Dendritic cell treated with granulocyte-macrophage colony-stimulating factor and Interleukin-4, amounts not matched to agents 40 ng/mL and 50 ng/mL, for 4 days (primary cell): Measurements from ENCODE around the gene FASN.

Experiments used
- H3K27ac Mint-ChIP-seq: one replicate; pipeline ENCODE4 v1.8.0; 2022; ENCODE audit warnings: mild to moderate bottlenecking, mixed read lengths
- H3K27me3 Mint-ChIP-seq: one replicate; pipeline ENCODE4 v1.8.0; 2022; ENCODE audit warnings: mild to moderate bottlenecking, mixed read lengths
- H3K36me3 Mint-ChIP-seq: one replicate; pipeline ENCODE4 v1.8.0; 2022; ENCODE audit warnings: low read depth, mixed read lengths
- H3K4me1 Mint-ChIP-seq: one replicate; pipeline ENCODE4 v1.8.0; 2022; ENCODE audit warnings: low read depth, mixed read lengths
- H3K4me3 Mint-ChIP-seq: one replicate; pipeline ENCODE4 v1.8.0; 2022; ENCODE audit warnings: mild to moderate bottlenecking, moderate library complexity, mixed read lengths
- H3K9me3 Mint-ChIP-seq: one replicate; pipeline ENCODE4 v1.8.0; 2022; ENCODE audit warnings: mixed read lengths
- intact Hi-C: fragments of 100-400 bp; cut with micrococcal nuclease; formaldehyde crosslinking; loops from one replicate; pipeline ENCODE4 v1.15.0; 2022

Gene FASN

DNA sequence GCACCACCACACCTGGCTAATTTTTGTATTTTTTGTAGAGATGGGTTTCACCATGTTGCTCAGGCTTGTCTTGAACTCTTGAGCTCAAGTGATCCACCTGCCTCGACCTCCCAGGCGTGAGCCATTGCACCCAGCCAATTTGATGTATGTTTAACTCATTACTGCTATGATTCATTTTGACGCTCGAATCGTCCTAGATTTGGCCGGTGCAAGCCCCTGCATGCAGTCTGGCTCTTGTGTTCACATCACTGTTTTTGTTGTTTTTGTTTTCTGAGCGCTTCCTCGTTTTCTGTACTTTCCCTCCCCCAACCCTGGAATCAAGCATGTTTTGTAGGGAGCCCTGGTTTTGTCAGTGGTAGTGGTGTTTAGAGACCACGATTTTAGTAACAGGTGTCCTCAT, 24.6 kb downstream of the FASN start:
- no peak overlapping the region for H3K4me3 Mint-ChIP-seq
- intact Hi-C loops = no loop called here
- peaks cover 5% of the 10 kb centered on the region for H3K4me1 Mint-ChIP-seq
- no peak overlapping the region for H3K27ac Mint-ChIP-seq
- peaks cover 13% of the 10 kb centered on the region for H3K36me3 Mint-ChIP-seq
- H3K27me3 Mint-ChIP-seq = peaks cover 9% of the 10 kb centered on the region
- H3K9me3 Mint-ChIP-seq = no peaks in the 10 kb centered on the region

GRCh38 chr17:82072827-82073226, 25.2 kb downstream of the FASN start:
- Mint-ChIP-seq H3K4me3 (no peak overlapping the region), H3K27me3 (peaks cover 9% of the 10 kb centered on the region), H3K27ac (no peak overlapping the region), H3K9me3 (no peaks in the 10 kb centered on the region), H3K4me1 (no peaks in the 10 kb centered on the region), H3K36me3 (peaks cover 7% of the 10 kb centered on the region)
- intact Hi-C loops = no loop called here

DNA sequence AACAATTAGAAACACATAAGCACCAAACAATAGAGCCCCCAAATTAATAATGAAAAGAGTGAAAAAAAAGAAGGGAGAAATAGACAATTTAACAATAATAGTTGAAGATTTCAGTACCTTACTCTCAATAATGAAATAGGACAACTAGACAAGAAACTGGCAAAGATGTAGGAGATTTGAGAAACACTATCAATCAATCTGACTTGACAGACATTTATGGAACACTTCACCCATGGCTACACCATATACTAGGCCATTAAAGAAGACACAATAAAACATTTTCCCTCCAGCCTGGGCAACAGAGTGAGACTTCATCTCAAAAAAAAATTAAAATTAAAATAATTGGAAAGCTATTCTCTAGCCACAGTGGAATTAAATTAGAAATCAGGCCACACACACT, 27.4 kb downstream of the FASN start:
- Mint-ChIP-seq H3K9me3 (no peaks in the 10 kb centered on the region), H3K27ac (no peak overlapping the region), H3K36me3 (no peaks in the 10 kb centered on the region), H3K4me3 (no peak overlapping the region), H3K4me1 (peaks cover 8% of the 10 kb centered on the region), H3K27me3 (peaks cover 8% of the 10 kb centered on the region)
- intact Hi-C loops = no loop called here

- intact Hi-C loops = no loop called here
- Mint-ChIP-seq H3K9me3 (no peaks in the 10 kb centered on the region), H3K27me3 (no peaks in the 10 kb centered on the region), H3K27ac (peak within 1 kb of the TSS; percentile 90), H3K36me3 (peaks cover 33% of the 10 kb centered on the region), H3K4me3 (peak within 1 kb of the TSS; percentile 78), H3K4me1 (peaks cover 19% of the 10 kb centered on the region)
These were observed 32.3 kb downstream of the FASN start, which contains the start of gene DUS1L for GRCh38 chr17:82065638-82066303. Gene DUS1L, minus strand, starts transcription at chr17:82065804. Its CDS starts 745 bp downstream, at chr17:82065059.

DNA sequence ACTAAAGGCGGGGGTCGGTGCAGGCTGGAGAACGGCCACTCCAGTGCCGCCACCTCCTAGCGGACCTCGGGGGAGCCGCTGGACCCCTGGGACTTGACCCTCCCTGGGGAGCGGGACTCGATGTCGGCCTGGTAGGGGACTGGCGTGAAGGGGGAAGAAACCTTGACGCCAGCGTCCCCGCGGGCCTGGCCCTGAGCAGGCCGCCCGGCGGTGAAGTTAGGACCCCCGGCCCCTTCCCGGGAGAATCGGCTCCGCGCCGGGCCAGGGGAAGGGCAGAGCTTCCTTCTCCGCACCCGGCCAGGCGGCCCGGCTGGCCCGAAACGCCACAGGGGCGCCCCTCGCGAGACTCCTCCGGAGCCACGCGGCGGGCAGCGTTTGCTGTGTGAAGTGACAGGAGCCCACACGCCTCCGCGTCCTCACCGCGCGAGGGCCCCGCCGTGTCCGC, 32.8 kb downstream of the FASN start:
- Mint-ChIP-seq H3K4me1 (peaks cover 19% of the 10 kb centered on the region), H3K36me3 (peaks cover 38% of the 10 kb centered on the region), H3K27me3 (no peaks in the 10 kb centered on the region), H3K27ac (peak overlapping the region; percentile 90), H3K9me3 (no peaks in the 10 kb centered on the region), H3K4me3 (peak overlapping the region; percentile 74)
- intact Hi-C loops = no loop called here

GRCh38 chr17:82064433-82065192, 33.4 kb downstream of the FASN start:
- H3K27me3 Mint-ChIP-seq = no peaks in the 10 kb centered on the region
- peaks cover 19% of the 10 kb centered on the region for H3K4me1 Mint-ChIP-seq

DNA sequence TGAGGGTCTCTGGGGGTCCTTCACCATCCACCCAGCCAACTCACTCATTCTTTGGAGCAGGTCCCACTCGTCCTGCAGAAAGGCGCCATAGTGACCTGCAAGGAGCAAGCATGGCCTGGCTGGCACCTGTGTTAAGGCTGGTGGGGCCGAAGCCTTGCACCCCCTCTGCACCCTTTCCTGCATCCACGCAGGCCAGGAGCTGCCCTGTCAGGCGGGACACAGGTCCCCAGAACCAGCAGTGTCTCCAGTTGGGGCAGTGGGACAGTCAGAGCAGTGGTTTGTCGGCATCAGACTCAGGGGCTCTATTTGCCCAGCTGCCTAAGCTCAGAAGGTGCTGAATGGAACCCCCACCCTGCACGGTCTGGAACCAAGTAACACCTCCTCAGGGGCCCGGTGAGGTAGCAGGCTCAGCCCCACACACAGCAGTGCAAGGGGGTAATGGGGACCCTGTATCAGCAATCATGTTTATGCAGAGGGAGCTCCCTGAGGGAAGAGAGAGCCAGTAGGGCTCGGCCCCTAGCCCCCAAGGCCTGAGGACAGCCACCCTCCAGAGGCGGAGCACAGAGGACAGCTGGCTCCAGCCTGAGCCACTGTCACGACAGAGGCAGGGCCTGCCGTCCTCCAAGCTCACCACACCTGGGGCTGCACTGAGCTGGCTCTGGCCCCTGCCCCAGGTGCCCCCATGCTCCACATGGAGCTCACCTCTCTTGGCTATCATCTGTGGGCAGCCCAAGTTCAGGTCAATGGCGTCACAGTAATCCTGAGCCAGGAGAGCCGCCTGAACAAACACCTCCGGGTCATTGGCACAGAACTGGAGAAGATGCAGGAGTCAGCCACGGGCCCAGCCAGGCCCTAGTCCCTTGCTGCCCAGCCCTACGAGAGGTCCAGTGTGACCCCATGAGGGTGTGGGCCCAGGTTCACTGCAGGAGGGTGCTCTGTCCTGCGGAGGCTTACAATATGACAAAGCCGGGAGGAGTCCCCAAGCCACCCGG, 34.3 kb downstream of the FASN start:
- Mint-ChIP-seq H3K36me3 (peaks cover 53% of the 10 kb centered on the region), H3K27ac (no peak overlapping the region), H3K9me3 (no peaks in the 10 kb centered on the region), H3K4me3 (peak overlapping the region; percentile 74), H3K4me1 (peaks cover 19% of the 10 kb centered on the region), H3K27me3 (no peaks in the 10 kb centered on the region)
- intact Hi-C loops = no loop called here

More at GRCh38 chr17:82064433-82065192, 33.4 kb downstream of the FASN start:
- H3K27ac Mint-ChIP-seq = peak overlapping the region; percentile 90
- no peaks in the 10 kb centered on the region for H3K9me3 Mint-ChIP-seq
- H3K36me3 Mint-ChIP-seq = peaks cover 44% of the 10 kb centered on the region
- intact Hi-C loops = no loop called here
- H3K4me3 Mint-ChIP-seq = peak overlapping the region; percentile 74

DNA sequence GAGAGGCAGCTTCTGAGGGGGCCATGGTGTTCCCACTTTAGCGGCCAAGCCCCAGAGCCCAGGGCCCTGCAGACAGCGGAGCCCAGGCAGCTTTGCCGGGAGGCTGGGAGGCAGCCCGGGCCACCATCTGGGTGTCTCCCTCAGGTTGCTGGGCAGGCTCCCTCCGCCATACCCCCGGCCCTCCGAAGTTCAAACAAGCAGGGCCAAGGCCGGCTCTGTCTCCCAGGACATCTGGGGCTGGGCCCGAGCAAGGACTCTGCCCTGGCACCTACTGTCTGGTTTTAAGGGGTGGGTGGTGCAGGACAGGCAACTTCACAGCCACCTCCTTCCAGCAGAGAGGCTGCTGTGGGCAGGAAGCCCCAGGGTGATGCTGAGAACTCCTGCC, 35.1 kb downstream of the FASN start:
- intact Hi-C loops = no loop called here
- Mint-ChIP-seq H3K27me3 (no peaks in the 10 kb centered on the region), H3K36me3 (peaks cover 61% of the 10 kb centered on the region), H3K4me1 (peaks cover 19% of the 10 kb centered on the region), H3K27ac (no peak overlapping the region), H3K4me3 (no peak overlapping the region), H3K9me3 (no peaks in the 10 kb centered on the region)

GRCh38 chr17:82062076-82062983, 35.7 kb downstream of the FASN start:
- H3K27me3 Mint-ChIP-seq = no peaks in the 10 kb centered on the region
- peaks cover 67% of the 10 kb centered on the region for H3K36me3 Mint-ChIP-seq
- peaks cover 19% of the 10 kb centered on the region for H3K4me1 Mint-ChIP-seq
- no peak overlapping the region for H3K27ac Mint-ChIP-seq
- no peak overlapping the region for H3K4me3 Mint-ChIP-seq
- no peaks in the 10 kb centered on the region for H3K9me3 Mint-ChIP-seq
- intact Hi-C loops = no loop called here

- H3K27me3 Mint-ChIP-seq = no peaks in the 10 kb centered on the region
- no peaks in the 10 kb centered on the region for H3K9me3 Mint-ChIP-seq
- peaks cover 78% of the 10 kb centered on the region for H3K36me3 Mint-ChIP-seq
- intact Hi-C loops = no loop called here
- H3K4me1 Mint-ChIP-seq = peaks cover 18% of the 10 kb centered on the region
- no peak overlapping the region for H3K4me3 Mint-ChIP-seq
- no peak overlapping the region for H3K27ac Mint-ChIP-seq
These were observed 36.8 kb downstream of the FASN start for GRCh38 chr17:82061047-82061925.

GRCh38 chr17:82060614-82061013, 37.4 kb downstream of the FASN start:
- intact Hi-C loops = no loop called here
- H3K4me1 Mint-ChIP-seq = peaks cover 12% of the 10 kb centered on the region
- no peaks in the 10 kb centered on the region for H3K27me3 Mint-ChIP-seq
- H3K4me3 Mint-ChIP-seq = no peak overlapping the region
- no peak overlapping the region for H3K27ac Mint-ChIP-seq
- H3K9me3 Mint-ChIP-seq = no peaks in the 10 kb centered on the region
- H3K36me3 Mint-ChIP-seq = peaks cover 84% of the 10 kb centered on the region

DNA sequence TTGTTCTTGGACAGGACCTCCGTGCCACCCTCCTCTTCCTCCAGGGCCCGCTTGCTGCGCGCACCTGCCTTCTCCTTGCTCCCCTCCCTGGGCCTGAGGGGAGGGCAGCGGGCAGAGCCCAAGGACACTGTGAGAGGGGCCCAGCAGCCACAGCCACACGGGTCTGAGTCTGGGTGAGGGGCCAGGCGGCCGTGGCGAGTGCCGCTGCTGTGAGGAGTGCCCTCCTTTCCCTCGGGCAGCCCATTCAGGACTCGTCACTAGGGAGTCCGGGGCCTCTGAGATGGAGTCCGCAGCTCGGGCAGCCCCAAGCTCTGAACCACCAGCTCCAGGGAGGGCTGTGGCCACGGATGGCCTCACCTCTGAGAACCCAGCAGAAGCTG, 38.0 kb downstream of the FASN start:
- no peak overlapping the region for H3K27ac Mint-ChIP-seq

More for the DNA sequence above, 38.0 kb downstream of the FASN start:
- intact Hi-C loops = no loop called here
- H3K36me3 Mint-ChIP-seq = peaks cover 91% of the 10 kb centered on the region
- H3K9me3 Mint-ChIP-seq = no peaks in the 10 kb centered on the region
- no peaks in the 10 kb centered on the region for H3K27me3 Mint-ChIP-seq
- H3K4me1 Mint-ChIP-seq = peaks cover 12% of the 10 kb centered on the region
- H3K4me3 Mint-ChIP-seq = no peak overlapping the region
